PC-3 (cell line): ENCODE data around the gene ABCG4. TPM values are rescaled to one million over a fixed set of nuclear protein-coding genes. Genes with fewer than 3 reads are reported as not detected.
"Not testable (repeated sequence)": the region's sequence is repeated elsewhere in the genome, so short reads cannot be mapped to it uniquely, and the experiment has no call there.

Experiments used
- ATAC-seq: fragments of 200-7000 bp; cut with Tn5 transposase; 2 replicates; pipeline ENCODE4 v1.9.1; 2020; ENCODE audit warnings: mild to moderate bottlenecking, moderate library complexity
- BruUV-seq: library from RNA; stranded (reverse); fragments of 400-500 nt; replicated peaks from 2 replicates; lab custom pipeline; 2021; lab: Mats Ljungman, UMichigan
- CTCF ChIA-PET: fragments of 300-600 bp; sonication (Branson Sonifier 250); formaldehyde crosslinking; loops from one replicate; lab custom pipeline; 2022; ENCODE audit warnings: antibody characterized with exemption; lab: Charles Lee
- POLR2A ChIA-PET: fragments of 300-600 bp; sonication (Branson Sonifier 250); formaldehyde crosslinking; loops from one replicate; lab custom pipeline; 2022; ENCODE audit warnings: antibody characterized with exemption; ENCODE audit not compliant: unreplicated experiment; lab: Charles Lee
- DNase-seq: peaks from one replicate; pipeline ENCODE4 v3.0.0-alpha.2; 2015
- H2AFZ ChIP-seq: fragments of 300-600 bp; sonication (generic); 2 replicates; pipeline ENCODE4 v1.6.0; 2016; ENCODE audit warnings: antibody characterized with exemption, low read length
- H3F3A ChIP-seq: fragments of 300-600 bp; sonication (generic); one replicate; pipeline ENCODE4 v1.6.0; 2017; ENCODE audit warnings: antibody characterized with exemption, low read length, control low read depth, mild to moderate bottlenecking; ENCODE audit not compliant: unreplicated experiment
- H3K27ac ChIP-seq: fragments of 300-600 bp; sonication (generic); 2 replicates; pipeline ENCODE4 v1.5.1; 2016; ENCODE audit warnings: mild to moderate bottlenecking, low read length
- H3K27me3 ChIP-seq: fragments of 300-600 bp; sonication (generic); 2 replicates; pipeline ENCODE4 v1.6.1; 2016; ENCODE audit warnings: low read length, mixed read lengths
- H3K36me3 ChIP-seq: fragments of 300-600 bp; sonication (generic); 2 replicates; pipeline ENCODE4 v1.6.1; 2016; ENCODE audit warnings: low read depth, mixed run types, low read length, mixed read lengths
- H3K4me1 ChIP-seq: fragments of 300-600 bp; sonication (generic); 2 replicates; pipeline ENCODE4 v1.5.1; 2016; ENCODE audit warnings: low read length; ENCODE audit not compliant: insufficient read depth
- H3K4me2 ChIP-seq: fragments of 300-600 bp; sonication (generic); 2 replicates; pipeline ENCODE4 v1.6.0; 2016; ENCODE audit warnings: low read length
- H3K4me3 ChIP-seq: fragments of 300-600 bp; sonication (generic); 2 replicates; pipeline ENCODE4 v1.5.1; 2016; ENCODE audit warnings: mild to moderate bottlenecking, low read length, mixed read lengths
- H3K79me2 ChIP-seq: fragments of 300-600 bp; sonication (generic); 2 replicates; pipeline ENCODE4 v1.6.1; 2017; ENCODE audit warnings: low read length, mixed read lengths
- H3K9ac ChIP-seq: fragments of 300-600 bp; sonication (generic); 2 replicates; pipeline ENCODE4 v1.6.0; 2016; ENCODE audit warnings: mild to moderate bottlenecking, low read length
- H3K9me2 ChIP-seq: fragments of 300-600 bp; sonication (generic); replicated peaks from 2 replicates; pipeline ENCODE4 v1.6.1; 2016; ENCODE audit warnings: mixed run types, low read length, mixed read lengths
- H3K9me3 ChIP-seq: fragments of 300-600 bp; sonication (generic); 2 replicates; pipeline ENCODE4 v1.6.1; 2016; ENCODE audit warnings: low read length, mixed read lengths
- H4K20me1 ChIP-seq: fragments of 300-600 bp; sonication (generic); 2 replicates; pipeline ENCODE4 v1.6.1; 2016; ENCODE audit warnings: low read length, mixed read lengths
- EZH2 ChIP-seq: fragments of 300-600 bp; sonication (generic); IDR thresholded peaks from one replicate; pipeline ENCODE4 v1.6.1; 2017; ENCODE audit warnings: antibody characterized with exemption, mild to moderate bottlenecking, low read length; ENCODE audit not compliant: unreplicated experiment
- EZH2phosphoT487 ChIP-seq: fragments of 300-600 bp; sonication (generic); IDR thresholded peaks from 2 replicates; pipeline ENCODE4 v1.6.1; 2018; ENCODE audit warnings: mild to moderate bottlenecking, antibody characterized with exemption, low read length, borderline replicate concordance
- intact Hi-C: fragments of 100-400 bp; cut with micrococcal nuclease; formaldehyde crosslinking; loops from 2 replicates; pipeline ENCODE4 v1.9.0; 2023
- total RNA-seq: library from RNA; depleted of rRNA; stranded (reverse); fragments of >200 nt; gene quantifications from 2 replicates; pipeline ENCODE4 v1.2.3, GENCODE V29; 2014
- TF ChIP-seq, protein P1 (sequence below): fragments of 300-600 bp; sonication (generic); conservative IDR thresholded peaks from 2 replicates; pipeline ENCODE4 v1.5.1; 2017; ENCODE audit warnings: antibody characterized with exemption, low read depth, mild to moderate bottlenecking, low read length

The ABCG4 gene
- total RNA-seq, 1 experiment from 2014 or later, result 0.15 TPM

- Histone ChIP-seq H3K4me3 (peak within 1 kb of the TSS; percentile 89), H3K4me2 (peak within 1 kb of the TSS; percentile 96), H3K4me1 (peaks cover 24% of the 10 kb centered on the region), H3K9me2 (no peaks in the 10 kb centered on the region), H3F3A (no peaks in the 10 kb centered on the region), H3K9ac (peak within 1 kb of the TSS; percentile 84), H3K9me3 (no peaks in the 10 kb centered on the region), H3K27me3 (no peaks in the 10 kb centered on the region), H3K79me2 (peaks cover 37% of the 10 kb centered on the region), H3K27ac (peak within 1 kb of the TSS; percentile 84), H2AFZ (peak within 1 kb of the TSS; percentile 83), H4K20me1 (no peaks in the 10 kb centered on the region), H3K36me3 (peaks cover 17% of the 10 kb centered on the region)
- TF ChIP-seq EZH2phosphoT487 (no peak), EZH2 (no peak)
- TF ChIP-seq, protein P1, sequence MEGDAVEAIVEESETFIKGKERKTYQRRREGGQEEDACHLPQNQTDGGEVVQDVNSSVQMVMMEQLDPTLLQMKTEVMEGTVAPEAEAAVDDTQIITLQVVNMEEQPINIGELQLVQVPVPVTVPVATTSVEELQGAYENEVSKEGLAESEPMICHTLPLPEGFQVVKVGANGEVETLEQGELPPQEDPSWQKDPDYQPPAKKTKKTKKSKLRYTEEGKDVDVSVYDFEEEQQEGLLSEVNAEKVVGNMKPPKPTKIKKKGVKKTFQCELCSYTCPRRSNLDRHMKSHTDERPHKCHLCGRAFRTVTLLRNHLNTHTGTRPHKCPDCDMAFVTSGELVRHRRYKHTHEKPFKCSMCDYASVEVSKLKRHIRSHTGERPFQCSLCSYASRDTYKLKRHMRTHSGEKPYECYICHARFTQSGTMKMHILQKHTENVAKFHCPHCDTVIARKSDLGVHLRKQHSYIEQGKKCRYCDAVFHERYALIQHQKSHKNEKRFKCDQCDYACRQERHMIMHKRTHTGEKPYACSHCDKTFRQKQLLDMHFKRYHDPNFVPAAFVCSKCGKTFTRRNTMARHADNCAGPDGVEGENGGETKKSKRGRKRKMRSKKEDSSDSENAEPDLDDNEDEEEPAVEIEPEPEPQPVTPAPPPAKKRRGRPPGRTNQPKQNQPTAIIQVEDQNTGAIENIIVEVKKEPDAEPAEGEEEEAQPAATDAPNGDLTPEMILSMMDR, result no peak
- CTCF ChIA-PET, result interaction anchor here (0.5 to 1.7 kb wide), 13 partner anchors 17 to 850 kb away, joined by 3 to 11 read pairs (median 4); partner anchors contain the start of genes CBL, HINFP, HYOU1 and VPS11
- BruUV-seq, result no TSS peak
- intact Hi-C loops, result loop anchor here (1.0 to 2.0 kb wide), 6 partner anchors 17 to 95 kb away; partner anchors contain the start of genes HINFP, HMBS, RPS25 and SLC37A4
- peak; percentile 81 for ATAC-seq
- DNase-seq, result peak; percentile 99
- POLR2A ChIA-PET, result interaction anchor here (0.5 to 1.4 kb wide), 12 partner anchors 17 to 422 kb away, joined by 3 to 18 read pairs (median 4); partner anchors contain the start of genes ABCG4, C1QTNF5, HINFP and HMBS
Observed at GRCh38 chr11:119101759-119102423, 47.0 kb upstream of the ABCG4 start, which contains the start of gene DPAGT1. TSS of gene DPAGT1 (minus strand) at chr11:119101853. CDS start at chr11:119101655, 198 bp downstream.

- Histone ChIP-seq H3K27ac (peak overlapping the region; percentile 84), H3K4me2 (peak overlapping the region; percentile 96), H2AFZ (peak overlapping the region; percentile 83), H3K4me1 (peaks cover 26% of the 10 kb centered on the region), H3K9ac (peak overlapping the region; percentile 84), H3K79me2 (peaks cover 44% of the 10 kb centered on the region), H3K4me3 (peak overlapping the region; percentile 89)
- H3K9me2 ChIP-seq, H3K9me3 ChIP-seq, DNase-seq, POLR2A ChIA-PET, ATAC-seq, H3F3A ChIP-seq, BruUV-seq, H3K27me3 ChIP-seq, H3K36me3 ChIP-seq, H4K20me1 ChIP-seq: not testable (repeated sequence)
- intact Hi-C loops, result loop anchor here (2.0 kb wide), 3 partner anchors 36 to 94 kb away; partner anchors contain the start of genes SLC37A4 and VPS11
- CTCF ChIA-PET, result interaction anchor here (0.7 to 1.7 kb wide), 3 partner anchors 18 to 93 kb away, joined by 3 to 8 read pairs (median 4); partner anchors contain the start of genes HINFP and VPS11
Observed at GRCh38 chr11:119103161-119103664, 45.6 kb upstream of the ABCG4 start.

DNA sequence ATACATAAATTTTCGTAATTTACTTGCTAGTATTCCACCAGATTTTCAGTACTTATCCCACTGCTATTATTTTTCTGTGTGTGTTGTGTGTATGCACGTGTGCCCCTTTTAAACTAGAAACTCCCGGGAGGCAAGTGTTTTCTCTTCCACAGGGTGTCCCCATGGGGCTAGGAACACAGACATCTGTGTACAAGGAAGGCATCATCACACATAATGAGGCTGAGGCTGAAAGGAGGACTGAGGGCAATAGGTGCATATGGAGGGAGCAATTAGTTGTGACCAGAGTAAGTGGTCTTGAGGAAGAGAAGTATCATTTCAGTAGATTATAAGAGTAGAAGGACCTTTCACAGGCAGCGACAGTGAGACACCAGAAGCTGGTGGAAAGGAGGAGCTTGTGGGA is 45.1 kb upstream of the ABCG4 start:
- Histone ChIP-seq H3F3A (no peaks in the 10 kb centered on the region), H3K79me2 (peaks cover 46% of the 10 kb centered on the region), H3K4me3 (no peak overlapping the region), H3K27ac (no peak overlapping the region), H3K4me1 (peaks cover 32% of the 10 kb centered on the region), H3K9me3 (no peaks in the 10 kb centered on the region), H3K9ac (no peak overlapping the region), H2AFZ (no peak overlapping the region), H3K27me3 (no peaks in the 10 kb centered on the region), H3K36me3 (no peaks in the 10 kb centered on the region; the same call in 1 of the 2 replicates), H3K4me2 (0 out of 2 replicates have a peak overlapping the region, but pooled peaks have one; percentile 96), H4K20me1 (no peaks in the 10 kb centered on the region), H3K9me2 (no peaks in the 10 kb centered on the region)
- POLR2A ChIA-PET, result no interaction called here
- DNase-seq (no peak), ATAC-seq (no peak)
- intact Hi-C loops, result loop anchor here (2.0 kb wide), 3 partner anchors 37 to 93 kb away; partner anchors contain the start of genes SLC37A4 and VPS11
- CTCF ChIA-PET, result no interaction called here
- BruUV-seq, result no TSS peak
- TF ChIP-seq, protein P1, result peak; percentile 41; the same call in 1 of the 2 replicates
- TF ChIP-seq EZH2 (no peak), EZH2phosphoT487 (no peak)
